GM11168 (cell line): ENCODE measurements around the gene PTPRK.
"Not testable (repeated sequence)": the region's sequence is repeated elsewhere in the genome, so short reads cannot be mapped to it uniquely, and the experiment has no call there.

Experiments
- in situ Hi-C: fragments of 300-500 bp; cut with MboI; formaldehyde crosslinking; loops from one replicate; pipeline ENCODE4 v1.12.0; 2022; ENCODE audit warnings: low sequenced_read_pairs; ENCODE audit not compliant: unreplicated experiment

Gene PTPRK

GRCh38 chr6:128007658-128008057 lies 512.7 kb downstream of the PTPRK start:
- in situ Hi-C loops = no loop called here

GRCh38 chr6:128005009-128005408 lies 515.4 kb downstream of the PTPRK start:
- in situ Hi-C loops = no loop called here

- in situ Hi-C loops = no loop called here
Observed at GRCh38 chr6:128000363-128000762, 520.0 kb downstream of the PTPRK start.

GRCh38 chr6:127998985-127999384 lies 521.4 kb downstream of the PTPRK start:
- in situ Hi-C loops = no loop called here

GRCh38 chr6:127997496-127998164 lies 522.8 kb downstream of the PTPRK start:
- in situ Hi-C loops = no loop called here

- in situ Hi-C loops = no loop called here
Observed at GRCh38 chr6:127996925-127997324, 523.5 kb downstream of the PTPRK start.

GRCh38 chr6:127992144-127992543 lies 528.3 kb downstream of the PTPRK start:
- in situ Hi-C loops = no loop called here

GRCh38 chr6:127990074-127990473 lies 530.3 kb downstream of the PTPRK start:
- in situ Hi-C loops = no loop called here

- in situ Hi-C loops = no loop called here
Observed at GRCh38 chr6:127980996-127981395, 539.4 kb downstream of the PTPRK start.

GRCh38 chr6:127978185-127978584 lies 542.2 kb downstream of the PTPRK start:
- in situ Hi-C loops = not testable (repeated sequence)

- in situ Hi-C loops = no loop called here
Observed at GRCh38 chr6:127976796-127977195, 543.6 kb downstream of the PTPRK start.

- in situ Hi-C loops = no loop called here
Observed at GRCh38 chr6:127976111-127976510, 544.3 kb downstream of the PTPRK start.

- in situ Hi-C loops = no loop called here
Observed at GRCh38 chr6:127972815-127973214, 547.6 kb downstream of the PTPRK start.

- in situ Hi-C loops = no loop called here
Observed at GRCh38 chr6:127971945-127972391, 548.4 kb downstream of the PTPRK start.

GRCh38 chr6:127971386-127971785 lies 549.0 kb downstream of the PTPRK start:
- in situ Hi-C loops = no loop called here

GRCh38 chr6:127969701-127970100 lies 550.7 kb downstream of the PTPRK start:
- in situ Hi-C loops = no loop called here

GRCh38 chr6:127968394-127968793 lies 552.0 kb downstream of the PTPRK start:
- in situ Hi-C loops = no loop called here

- in situ Hi-C loops = no loop called here
Observed at GRCh38 chr6:127967708-127968107, 552.7 kb downstream of the PTPRK start.

GRCh38 chr6:127966616-127967015 lies 553.8 kb downstream of the PTPRK start:
- in situ Hi-C loops = no loop called here

- in situ Hi-C loops = no loop called here
Observed at GRCh38 chr6:127963495-127963894, 556.9 kb downstream of the PTPRK start.

GRCh38 chr6:127959869-127960268 lies 560.5 kb downstream of the PTPRK start:
- in situ Hi-C loops = no loop called here

- in situ Hi-C loops = no loop called here
Observed at GRCh38 chr6:127956956-127957355, 563.4 kb downstream of the PTPRK start.
